CD4-positive, alpha-beta T cell treated with Interleukin-6 for 4 hours (primary cell): ENCODE data around the gene SEMA4D.

Experiments used
- DNase-seq: peaks from one replicate; pipeline ENCODE4 v3.0.0-alpha.2; 2020; ENCODE audit warnings: mixed read lengths

Gene SEMA4D

DNA sequence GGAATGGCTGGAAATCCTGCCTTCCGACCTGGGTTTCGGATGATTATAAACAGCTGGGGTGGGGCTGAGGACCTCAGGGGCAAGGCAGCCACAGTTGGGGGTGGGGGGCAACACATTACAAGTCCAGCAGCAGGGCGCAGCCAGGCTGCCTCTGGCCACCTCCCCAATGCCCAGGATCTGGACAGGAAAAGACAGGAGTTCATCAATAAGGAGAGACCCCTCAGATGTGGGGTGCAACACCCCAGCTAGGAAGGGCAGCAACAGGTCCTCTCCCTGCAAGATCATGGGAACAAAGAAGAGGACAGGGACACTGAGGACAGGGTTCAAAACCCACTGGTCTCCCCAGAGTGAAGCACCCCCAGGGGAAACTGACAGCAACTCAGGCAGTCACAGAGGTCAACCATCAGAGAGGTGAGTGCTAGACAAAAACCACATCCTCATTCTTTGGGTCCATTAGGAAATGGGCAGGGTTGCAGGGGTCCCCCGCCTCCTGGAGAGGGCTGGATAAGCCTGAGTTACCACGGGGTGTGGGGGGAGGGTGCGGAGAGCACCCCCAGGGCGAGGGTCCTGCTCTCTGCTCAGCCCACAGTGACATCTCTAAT, 33.5 kb downstream of the SEMA4D start:
- DNase-seq = peak; percentile 30

DNA sequence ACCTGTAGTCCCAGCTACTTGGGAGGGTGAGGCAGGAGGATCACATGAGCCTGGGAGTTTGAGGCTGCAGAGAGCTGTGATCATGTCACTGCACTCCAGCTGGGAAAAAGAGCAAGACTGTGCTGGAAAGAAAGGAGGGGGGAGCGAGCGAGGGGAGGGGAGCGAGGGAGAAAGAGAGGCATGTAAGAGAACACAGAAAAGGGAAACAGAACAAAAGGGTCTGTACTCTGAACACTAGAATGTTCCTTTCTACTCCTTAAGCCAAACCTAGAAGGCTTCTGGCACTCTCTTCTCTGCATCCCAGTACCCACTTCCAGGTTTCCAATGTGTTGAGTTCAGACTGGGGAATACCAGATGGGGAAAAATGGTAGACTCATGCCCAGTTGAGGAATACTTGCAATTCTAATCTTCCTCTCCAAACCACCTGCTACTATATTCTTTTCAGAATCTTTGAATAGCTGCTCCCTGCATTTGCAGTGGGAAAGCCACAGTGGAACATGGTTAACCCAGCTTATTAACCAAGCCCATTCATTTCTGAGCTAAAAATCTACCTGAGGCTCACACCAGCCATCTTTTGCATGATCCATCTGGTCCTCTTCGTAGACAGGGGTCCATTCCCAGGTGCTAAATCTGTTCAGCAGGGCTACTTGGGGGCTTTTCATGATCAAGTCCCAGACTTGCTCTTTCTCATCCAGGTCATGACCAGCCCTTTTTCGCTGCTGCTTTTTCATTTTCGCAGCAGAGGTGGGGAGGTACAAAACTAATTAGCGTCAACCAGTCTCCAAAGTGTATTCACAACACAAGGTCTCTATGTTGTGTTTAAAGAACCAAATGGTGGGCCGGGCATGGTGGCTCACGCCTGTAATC, 34.9 kb downstream of the SEMA4D start:
- peak; percentile 6 for DNase-seq

DNA sequence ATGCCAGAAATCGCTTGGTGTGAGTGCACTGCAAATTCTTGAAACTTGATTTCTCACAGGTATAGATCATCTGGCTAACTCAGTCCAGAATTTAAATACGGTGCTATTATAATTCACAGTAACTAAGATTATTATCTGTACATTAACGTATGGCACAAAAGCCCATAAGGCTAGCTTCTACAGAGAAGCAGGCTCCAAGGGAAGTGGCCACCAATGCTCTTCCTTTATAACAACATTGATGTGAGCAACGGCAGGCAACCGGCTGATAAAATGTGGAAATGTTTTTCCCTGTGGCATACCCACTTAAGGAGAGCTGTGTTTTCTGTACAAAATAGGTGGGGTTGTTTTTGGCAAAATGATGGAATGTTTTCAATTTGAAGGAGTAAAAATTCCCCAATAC, 35.7 kb downstream of the SEMA4D start:
- DNase-seq = no peak

- peak; percentile 64 for DNase-seq
Measured at GRCh38 chr9:89461265-89461664, 36.6 kb downstream of the SEMA4D start.

GRCh38 chr9:89460551-89460950, 37.4 kb downstream of the SEMA4D start:
- no peak for DNase-seq

DNA sequence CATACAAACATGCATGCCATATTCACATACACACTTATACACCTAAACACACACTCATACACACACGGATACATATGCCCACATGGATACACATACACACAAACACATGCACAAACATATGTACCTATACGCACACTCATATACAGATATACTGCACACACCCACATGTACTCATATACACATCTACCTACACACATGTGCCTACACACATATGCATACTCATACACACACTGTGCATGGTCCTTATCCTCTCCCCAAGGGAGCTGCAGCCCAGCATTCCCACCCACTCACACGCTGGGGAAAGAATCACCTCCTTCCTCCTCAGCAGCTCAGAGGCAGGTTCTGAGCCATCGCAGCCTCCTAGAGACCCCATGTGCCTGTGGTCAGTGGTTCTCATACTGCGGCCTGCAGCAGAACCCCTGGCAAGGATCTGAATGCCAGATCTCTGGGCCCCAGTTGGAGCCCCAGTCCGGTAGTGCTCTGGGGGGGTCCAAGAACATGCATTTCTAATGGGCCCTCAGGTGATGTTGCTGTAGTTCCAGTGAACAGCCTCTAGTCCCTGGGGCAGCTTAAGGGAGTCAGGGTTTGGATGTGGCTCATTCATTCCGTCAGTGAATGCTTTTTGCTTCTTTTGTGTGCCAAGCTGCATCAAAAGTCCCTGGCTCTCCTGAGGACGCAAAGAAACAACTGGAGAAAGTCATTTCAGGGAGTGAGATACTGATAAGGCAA, 39.0 kb downstream of the SEMA4D start:
- DNase-seq = no peak

GRCh38 chr9:89457376-89457855, 40.5 kb downstream of the SEMA4D start:
- DNase-seq = peak; percentile 23

DNA sequence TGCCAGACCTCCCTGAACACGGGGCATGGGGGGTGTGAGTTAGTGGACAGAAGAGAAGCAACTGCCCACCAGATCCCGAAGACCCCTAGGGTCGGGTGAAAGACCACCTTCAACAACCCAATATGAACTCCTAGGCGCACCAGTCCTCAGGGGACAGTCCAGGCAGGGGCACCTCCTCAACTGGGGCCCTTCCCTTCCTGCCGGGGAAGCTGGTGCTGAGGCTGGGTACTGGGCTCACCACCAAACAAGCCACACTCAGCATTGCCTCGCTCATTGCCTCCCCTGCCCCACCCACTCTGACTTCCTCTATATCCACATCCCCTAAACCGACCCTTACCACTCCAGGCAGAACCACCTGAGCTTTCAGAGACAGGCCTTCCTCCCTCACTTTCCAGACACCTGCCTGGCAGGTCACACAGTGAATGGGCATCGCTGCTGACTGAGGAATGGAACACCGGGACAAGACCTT, 42.5 kb downstream of the SEMA4D start:
- DNase-seq = peak; percentile 75

GRCh38 chr9:89454498-89455355, 43.2 kb downstream of the SEMA4D start:
- peak; percentile 67 for DNase-seq

- DNase-seq = no peak
Measured at GRCh38 chr9:89453452-89453851, 44.5 kb downstream of the SEMA4D start.

- DNase-seq = no peak
Measured at GRCh38 chr9:89452561-89452960, 45.4 kb downstream of the SEMA4D start.

DNA sequence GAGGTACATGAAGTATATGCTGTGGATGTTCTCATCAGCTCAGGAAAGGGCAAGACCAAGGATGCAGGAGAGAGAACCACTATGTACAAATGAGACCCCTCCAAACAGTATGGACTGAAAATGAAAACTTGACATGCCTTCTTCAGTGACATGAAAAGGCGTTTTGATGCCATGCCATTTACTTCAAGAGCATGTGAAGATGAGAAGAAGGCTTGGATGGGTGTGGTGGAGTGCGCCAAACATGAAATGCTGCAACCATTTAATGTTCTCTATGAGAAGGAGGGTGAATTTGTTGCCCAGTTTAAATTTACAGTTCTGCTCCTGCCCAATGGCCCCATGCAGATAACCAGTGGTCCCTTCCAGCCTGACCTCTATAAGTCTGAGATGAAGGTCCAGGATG, 47.7 kb downstream of the SEMA4D start:
- no peak for DNase-seq

GRCh38 chr9:89449261-89449671, 48.6 kb downstream of the SEMA4D start:
- DNase-seq = peak; percentile 46

- DNase-seq = no peak
Measured at GRCh38 chr9:89448821-89449220, 49.1 kb downstream of the SEMA4D start.

GRCh38 chr9:89448381-89448780, 49.5 kb downstream of the SEMA4D start:
- peak; percentile 54 for DNase-seq

- no peak for DNase-seq
Measured at GRCh38 chr9:89447416-89447815, 50.5 kb downstream of the SEMA4D start.

GRCh38 chr9:89446961-89447310, 51.0 kb downstream of the SEMA4D start:
- DNase-seq = no peak

- DNase-seq = no peak
Measured at GRCh38 chr9:89446261-89446960, 51.5 kb downstream of the SEMA4D start.

- DNase-seq = no peak
Measured at GRCh38 chr9:89445801-89446251, 52.1 kb downstream of the SEMA4D start.

DNA sequence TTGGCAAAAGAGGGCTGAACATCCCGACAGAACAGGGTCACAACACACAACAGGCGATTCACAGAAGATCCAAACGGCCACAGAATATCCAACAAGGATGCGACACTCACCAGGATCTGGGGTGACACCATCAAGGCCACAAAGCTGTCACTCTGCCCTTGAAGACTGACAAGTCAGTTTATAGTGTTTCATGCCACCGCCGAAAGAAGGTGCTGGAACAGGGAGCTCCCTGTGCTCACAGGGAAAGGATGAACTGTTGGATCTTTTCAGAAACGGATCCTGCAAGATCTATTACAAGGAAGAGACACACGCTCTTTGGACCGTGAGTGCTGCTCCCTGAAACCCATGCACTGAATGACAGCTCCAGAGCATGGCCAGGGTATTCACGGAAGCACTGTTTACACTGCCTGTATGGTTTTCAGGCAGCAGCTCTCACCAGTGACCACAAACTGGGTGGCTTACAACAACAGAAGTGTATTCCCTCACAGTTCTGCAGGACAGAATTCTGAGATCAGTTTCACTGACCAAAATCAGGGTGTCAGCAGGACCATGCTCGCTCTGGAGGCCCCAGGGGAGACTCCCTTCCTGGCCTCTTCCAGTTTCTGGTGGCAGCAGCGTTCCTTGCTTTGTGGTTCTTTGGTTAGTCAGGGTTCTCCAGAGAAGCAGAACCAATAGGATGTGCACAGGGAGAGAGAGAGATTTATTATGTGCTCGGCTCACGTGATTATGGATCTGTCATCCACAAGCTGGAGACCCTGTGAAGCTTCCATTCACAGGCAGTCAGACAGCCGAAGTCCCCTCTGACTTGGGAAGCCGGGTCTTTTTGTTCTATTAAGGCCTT, 52.8 kb downstream of the SEMA4D start:
- DNase-seq = no peak

DNA sequence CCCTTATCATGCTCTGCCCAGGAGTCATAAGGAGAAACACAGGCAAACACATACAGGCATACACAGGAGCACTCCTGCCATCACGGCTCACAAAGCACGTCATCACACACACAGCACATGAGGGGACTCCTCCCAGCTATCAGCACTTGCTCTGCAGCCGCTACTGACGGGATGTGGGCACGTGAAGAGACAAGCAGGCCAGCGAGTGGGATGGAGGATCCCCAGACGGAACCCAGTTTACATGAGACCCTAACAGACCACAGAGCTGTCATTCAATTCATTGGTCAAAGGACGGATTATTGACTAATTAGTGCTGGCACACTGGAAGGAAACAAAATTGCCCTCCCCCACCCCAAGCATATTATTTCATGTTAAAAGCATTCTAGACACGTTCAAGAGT, 53.6 kb downstream of the SEMA4D start:
- peak; percentile 77 for DNase-seq
